ENCODE data around the gene SPOCK1. TPM values are rescaled to one million over a fixed set of nuclear protein-coding genes. Genes with fewer than 3 reads are reported as not detected.
"Not testable (repeated sequence)": the region's sequence is repeated elsewhere in the genome, so short reads cannot be mapped to it uniquely, and the experiment has no call there.

The SPOCK1 gene
- total and polyA plus RNA-seq, 10 donors: 0.50 to 17.0 (median 6.6) TPM

DNA sequence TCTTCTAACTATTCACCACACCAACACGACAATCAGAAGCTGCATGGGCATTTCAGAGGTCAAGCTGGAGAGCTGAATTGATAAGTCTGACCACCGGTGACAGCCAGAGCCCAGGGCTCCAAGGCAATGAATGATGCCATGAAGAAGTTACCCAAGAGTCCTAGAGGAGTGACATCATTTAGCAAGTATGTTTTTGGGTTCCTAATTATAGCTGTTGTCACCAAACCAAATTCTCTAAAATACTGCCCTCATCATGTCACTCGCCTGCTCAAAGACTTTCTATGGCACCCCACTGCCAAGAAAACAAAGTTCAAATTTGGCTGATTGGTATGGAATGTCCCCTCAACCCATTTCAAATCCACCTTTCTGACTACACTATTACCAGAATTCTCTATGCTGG is 235.1 kb downstream of the SPOCK1 start:
- Histone ChIP-seq H3K27me3 (replicated peaks in 1 of 7) (peaks cover 0 to 5% (median 0%) of the 10 kb centered on the region in 7 donors), H3K4me1 (no peaks in the 10 kb centered on the region), H3K27ac (no peak overlapping the region), H3K4me3 (no peak overlapping the region), H3K36me3 (no peaks in the 10 kb centered on the region), H3K9me3 (peaks cover 0 to 3% (median 0%) of the 10 kb centered on the region in 8 donors)
- intact Hi-C loops (cut with DNase I; ENCODE audit: low total_unique reads): no loop called here
- no peak for DNase-seq
- TF ChIP-seq, protein P1, sequence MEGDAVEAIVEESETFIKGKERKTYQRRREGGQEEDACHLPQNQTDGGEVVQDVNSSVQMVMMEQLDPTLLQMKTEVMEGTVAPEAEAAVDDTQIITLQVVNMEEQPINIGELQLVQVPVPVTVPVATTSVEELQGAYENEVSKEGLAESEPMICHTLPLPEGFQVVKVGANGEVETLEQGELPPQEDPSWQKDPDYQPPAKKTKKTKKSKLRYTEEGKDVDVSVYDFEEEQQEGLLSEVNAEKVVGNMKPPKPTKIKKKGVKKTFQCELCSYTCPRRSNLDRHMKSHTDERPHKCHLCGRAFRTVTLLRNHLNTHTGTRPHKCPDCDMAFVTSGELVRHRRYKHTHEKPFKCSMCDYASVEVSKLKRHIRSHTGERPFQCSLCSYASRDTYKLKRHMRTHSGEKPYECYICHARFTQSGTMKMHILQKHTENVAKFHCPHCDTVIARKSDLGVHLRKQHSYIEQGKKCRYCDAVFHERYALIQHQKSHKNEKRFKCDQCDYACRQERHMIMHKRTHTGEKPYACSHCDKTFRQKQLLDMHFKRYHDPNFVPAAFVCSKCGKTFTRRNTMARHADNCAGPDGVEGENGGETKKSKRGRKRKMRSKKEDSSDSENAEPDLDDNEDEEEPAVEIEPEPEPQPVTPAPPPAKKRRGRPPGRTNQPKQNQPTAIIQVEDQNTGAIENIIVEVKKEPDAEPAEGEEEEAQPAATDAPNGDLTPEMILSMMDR (IDR thresholded peaks at IDR 0.05 in 8 of 11, conservative IDR thresholded peaks at IDR 0.05 in 3 of 11): no peak
- TF ChIP-seq POLR2A (IDR thresholded peaks at IDR 0.05) (no peak), POLR2AphosphoS5 (IDR thresholded peaks at IDR 0.05) (no peak)
- 80 to 91% (median 83%) methylated on average over 3 of the region's 3 CpGs for WGBS, 5 donors

DNA sequence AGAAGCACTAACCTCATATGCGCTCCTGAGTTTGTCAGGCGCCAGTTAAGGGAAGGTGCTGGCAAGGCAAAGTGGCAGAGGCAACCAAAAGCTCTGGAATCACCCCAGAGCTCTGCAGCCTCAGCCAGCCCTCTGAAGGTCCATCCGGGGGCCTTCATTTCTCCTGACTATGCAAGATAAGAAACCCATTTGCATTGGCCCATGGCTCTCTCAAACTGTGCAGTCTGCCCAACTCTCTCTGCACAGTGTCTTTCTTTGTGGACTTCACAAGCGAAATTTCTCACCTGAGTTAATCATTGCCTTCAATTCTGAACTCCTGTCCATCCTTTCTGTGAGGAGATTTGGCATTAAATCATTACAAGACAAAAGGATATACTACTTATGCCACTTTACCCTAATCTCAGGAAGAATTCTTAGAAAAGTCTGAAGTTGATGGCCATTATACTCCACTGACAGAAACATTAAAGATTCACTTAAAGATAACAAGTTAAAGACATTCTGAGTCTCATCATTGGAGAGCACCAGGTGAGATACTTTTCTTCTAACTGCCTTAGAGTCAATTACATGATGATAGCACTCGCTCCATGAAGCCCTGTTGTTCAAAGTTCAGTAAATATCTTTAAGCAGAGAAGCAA is 235.6 kb downstream of the SPOCK1 start:
- peaks cover 0 to 5% (median 0%) of the 10 kb centered on the region in 7 donors for H3K27me3 ChIP-seq (replicated peaks in 1 of 7)
- no peak overlapping the region for H3K27ac ChIP-seq
- no peak overlapping the region for H3K4me3 ChIP-seq
- no peaks in the 10 kb centered on the region for H3K36me3 ChIP-seq
- WGBS, 5 donors: 60 to 78% (median 66%) methylated on average over 5 of the region's 5 CpGs
- peaks cover 0 to 4% (median 0%) of the 10 kb centered on the region in 8 donors for H3K9me3 ChIP-seq
- intact Hi-C loops (cut with DNase I; ENCODE audit: low total_unique reads): no loop called here
- TF ChIP-seq, protein P1 (IDR thresholded peaks at IDR 0.05 in 8 of 11, conservative IDR thresholded peaks at IDR 0.05 in 3 of 11): no peak
- TF ChIP-seq POLR2A (IDR thresholded peaks at IDR 0.05) (no peak), POLR2AphosphoS5 (IDR thresholded peaks at IDR 0.05) (no peak)
- H3K4me1 ChIP-seq: no peaks in the 10 kb centered on the region
- no peak for DNase-seq

GRCh38 chr5:137262818-137263217 is 236.3 kb downstream of the SPOCK1 start:
- no peak overlapping the region for H3K4me3 ChIP-seq
- no peak overlapping the region for H3K27ac ChIP-seq
- no peaks in the 10 kb centered on the region for H3K4me1 ChIP-seq
- DNase-seq: no peak
- no peaks in the 10 kb centered on the region for H3K36me3 ChIP-seq
- peaks cover 0 to 4% (median 0%) of the 10 kb centered on the region in 8 donors for H3K9me3 ChIP-seq
- TF ChIP-seq, protein P1 (IDR thresholded peaks at IDR 0.05 in 8 of 11, conservative IDR thresholded peaks at IDR 0.05 in 3 of 11): no peak
- TF ChIP-seq POLR2A (IDR thresholded peaks at IDR 0.05) (no peak), POLR2AphosphoS5 (IDR thresholded peaks at IDR 0.05) (no peak)
- peaks cover 0 to 5% (median 0%) of the 10 kb centered on the region in 7 donors for H3K27me3 ChIP-seq (replicated peaks in 1 of 7)
- intact Hi-C loops (cut with DNase I; ENCODE audit: low total_unique reads): no loop called here

GRCh38 chr5:137260820-137261695 is 238.1 kb downstream of the SPOCK1 start:
- no peak overlapping the region for H3K4me3 ChIP-seq
- DNase-seq: no peak
- WGBS, 5 donors: 63 to 80% (median 66%) methylated on average over 5 of the region's 5 CpGs
- H3K27ac ChIP-seq: no peak overlapping the region
- H3K36me3 ChIP-seq: no peaks in the 10 kb centered on the region
- intact Hi-C loops (cut with DNase I; ENCODE audit: low total_unique reads): no loop called here
- H3K9me3 ChIP-seq: peaks cover 0 to 4% (median 0%) of the 10 kb centered on the region in 8 donors
- TF ChIP-seq, protein P1 (IDR thresholded peaks at IDR 0.05 in 8 of 11, conservative IDR thresholded peaks at IDR 0.05 in 3 of 11): no peak
- TF ChIP-seq POLR2AphosphoS5 (IDR thresholded peaks at IDR 0.05): no peak
- H3K4me1 ChIP-seq: no peaks in the 10 kb centered on the region
- peaks cover 0 to 5% (median 0%) of the 10 kb centered on the region in 7 donors for H3K27me3 ChIP-seq (replicated peaks in 1 of 7)

DNA sequence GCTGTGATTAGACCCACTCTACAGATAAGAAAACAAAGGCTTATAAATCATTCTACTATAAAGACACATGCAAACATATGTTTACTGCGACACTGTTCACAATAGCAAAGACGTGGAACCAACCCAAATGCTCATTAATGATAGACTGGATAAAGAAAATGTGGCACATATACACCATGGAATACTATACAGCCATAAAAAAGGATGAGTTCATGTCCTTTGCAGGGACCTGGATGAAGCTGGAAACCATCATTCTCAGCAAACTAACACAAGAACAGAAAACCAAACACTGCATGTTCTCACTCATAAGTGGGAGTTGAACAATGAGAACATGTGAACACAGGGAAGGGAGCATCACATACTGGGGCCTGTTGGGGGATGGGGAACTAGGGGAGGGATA is 240.0 kb downstream of the SPOCK1 start:
- H3K27me3 ChIP-seq (replicated peaks in 1 of 7); intact Hi-C loops (cut with DNase I; ENCODE audit: low total_unique reads); H3K4me3 ChIP-seq; DNase-seq; H3K9me3 ChIP-seq; H3K4me1 ChIP-seq; H3K36me3 ChIP-seq; H3K27ac ChIP-seq: not testable (repeated sequence)
- WGBS, 5 donors: 78 to 86% (median 83%) methylated on average over 2 of the region's 2 CpGs
